Transverse colon (tissue), 4 donors: Measurements from ENCODE around the gene TOX2.

Source experiments
- POLR2A ChIP-seq: fragments of 450-650 bp; IDR thresholded peaks from one replicate; pipeline ENCODE4 v1.6.1; 2016; ENCODE audit warnings: antibody characterized with exemption, mild to moderate bottlenecking, moderate library complexity
- POLR2AphosphoS5 ChIP-seq, 3 donors: sonication (generic); formaldehyde crosslinking; IDR thresholded peaks; one replicate each; pipeline ENCODE4 v1.6.1; 2016; ENCODE audit warnings: antibody characterized with exemption in 3 of 3
- TF ChIP-seq, protein P1 (sequence below), 5 experiments: fragments of 200-600 bp in 3 of 5; fragments of 450-650 bp in 2 of 5; sonication (generic) in 3 of 5; IDR thresholded peaks; 1 replicate in 2 of 5; 2 replicates in 3 of 5; pipeline ENCODE4 v1.5.1; 2016 to 2017; ENCODE audit warnings: antibody characterized with exemption in 5 of 5, inconsistent platforms in 3 of 5, mild to moderate bottlenecking in 2 of 5, moderate library complexity in 1 of 5

DNA sequence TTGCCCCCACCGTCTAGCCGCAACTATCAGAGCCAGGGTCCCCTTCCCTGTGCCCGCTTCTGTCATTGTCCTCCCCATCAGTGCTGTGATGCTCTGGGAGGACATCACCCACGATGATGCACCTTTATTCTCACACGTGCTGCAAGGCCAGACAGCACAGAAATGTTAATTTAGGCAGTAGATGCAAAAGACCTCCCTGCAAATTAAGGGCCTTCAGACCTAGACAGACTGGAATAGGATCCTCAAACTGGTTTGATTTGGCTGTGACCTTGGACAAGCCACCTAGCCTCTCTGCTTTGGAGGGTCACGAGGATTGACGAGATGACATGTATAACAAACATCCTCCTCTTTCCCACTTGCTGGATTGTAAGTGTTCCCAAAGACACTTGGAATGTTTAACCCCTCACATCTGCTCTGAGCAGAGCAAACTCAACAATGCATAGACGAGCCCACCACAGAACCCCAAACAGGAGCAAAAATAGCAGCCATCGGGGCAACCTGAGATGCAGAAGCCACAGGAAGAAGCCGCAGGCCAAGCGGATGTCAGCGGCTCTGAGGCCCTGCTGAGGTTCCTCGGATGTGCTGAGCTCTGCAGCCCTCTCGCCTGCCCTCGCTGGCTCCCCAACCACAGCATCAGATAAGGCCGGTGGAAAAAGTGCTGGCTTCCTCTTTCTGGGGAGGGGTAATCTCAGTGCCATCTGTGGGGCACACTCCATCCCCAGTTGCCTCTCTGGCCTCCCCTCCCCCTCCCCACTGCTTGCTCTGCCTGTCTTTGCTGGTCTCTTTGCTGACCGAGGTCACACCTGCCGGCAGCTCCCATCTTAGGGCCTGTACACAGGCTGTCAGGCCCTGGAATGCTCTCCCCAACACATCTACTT is 35.3 kb downstream of the TOX2 start:
- TF ChIP-seq, protein P1, sequence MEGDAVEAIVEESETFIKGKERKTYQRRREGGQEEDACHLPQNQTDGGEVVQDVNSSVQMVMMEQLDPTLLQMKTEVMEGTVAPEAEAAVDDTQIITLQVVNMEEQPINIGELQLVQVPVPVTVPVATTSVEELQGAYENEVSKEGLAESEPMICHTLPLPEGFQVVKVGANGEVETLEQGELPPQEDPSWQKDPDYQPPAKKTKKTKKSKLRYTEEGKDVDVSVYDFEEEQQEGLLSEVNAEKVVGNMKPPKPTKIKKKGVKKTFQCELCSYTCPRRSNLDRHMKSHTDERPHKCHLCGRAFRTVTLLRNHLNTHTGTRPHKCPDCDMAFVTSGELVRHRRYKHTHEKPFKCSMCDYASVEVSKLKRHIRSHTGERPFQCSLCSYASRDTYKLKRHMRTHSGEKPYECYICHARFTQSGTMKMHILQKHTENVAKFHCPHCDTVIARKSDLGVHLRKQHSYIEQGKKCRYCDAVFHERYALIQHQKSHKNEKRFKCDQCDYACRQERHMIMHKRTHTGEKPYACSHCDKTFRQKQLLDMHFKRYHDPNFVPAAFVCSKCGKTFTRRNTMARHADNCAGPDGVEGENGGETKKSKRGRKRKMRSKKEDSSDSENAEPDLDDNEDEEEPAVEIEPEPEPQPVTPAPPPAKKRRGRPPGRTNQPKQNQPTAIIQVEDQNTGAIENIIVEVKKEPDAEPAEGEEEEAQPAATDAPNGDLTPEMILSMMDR (IDR thresholded peaks at IDR 0.05) = no peak
- TF ChIP-seq POLR2AphosphoS5 (IDR thresholded peaks at IDR 0.05) = no peak
- no peak for TF ChIP-seq POLR2A
